Naive thymus-derived CD8-positive, alpha-beta T cell (primary cell): ENCODE results near the gene ANKRD35. TPM values are rescaled to one million over a fixed set of nuclear protein-coding genes. Genes with fewer than 3 reads are reported as not detected.
"Not testable (repeated sequence)": the region's sequence is repeated elsewhere in the genome, so short reads cannot be mapped to it uniquely, and the experiment has no call there.

ENCODE experiments used
- ATAC-seq, 2 donors: fragments of 150-1000 bp; cut with Tn5 transposase in 1 of 2; sonication (Bioruptor Pico), chemical (Tn5 transposase) in 1 of 2; 1 replicate in 1 of 2; 2 replicates in 1 of 2; pipeline ENCODE4 v1.10.0; 2021; ENCODE audit warnings: mild to moderate bottlenecking in 2 of 2, moderate library complexity in 2 of 2
- POLR2A ChIA-PET: fragments of 350-600 bp; sonication (Branson Sonifier 250); formaldehyde crosslinking; loops from one replicate; lab custom pipeline; 2021; ENCODE audit warnings: antibody characterized with exemption; lab: Charles Lee
- DNase-seq, 10 donors: peaks; one replicate each; pipeline versions ENCODE4 v3.0.0 to v3.0.0-alpha.2; 2020 to 2022
- H3K27ac Mint-ChIP-seq, 10 donors: one replicate each; pipeline ENCODE4 v1.8.0; 2020 to 2022; ENCODE audit warnings: mild to moderate bottlenecking in 10 of 10, mixed read lengths in 10 of 10, moderate library complexity in 4 of 10, inconsistent platforms in 1 of 10
- H3K27me3 Mint-ChIP-seq, 5 donors: one replicate each; pipeline ENCODE4 v1.8.0; 2021 to 2022; ENCODE audit warnings: mixed read lengths in 5 of 5
- H3K36me3 Mint-ChIP-seq, 3 donors: one replicate each; pipeline ENCODE4 v1.8.0; 2020 to 2022; ENCODE audit warnings: mixed read lengths in 3 of 3, mild to moderate bottlenecking in 2 of 3, inconsistent platforms in 1 of 3
- H3K4me1 Mint-ChIP-seq, 4 donors: one replicate each; pipeline ENCODE4 v1.8.0; 2021 to 2022; ENCODE audit warnings: mixed read lengths in 4 of 4
- H3K4me3 Mint-ChIP-seq, 10 donors: one replicate each; pipeline ENCODE4 v1.8.0; 2020 to 2022; ENCODE audit warnings: mild to moderate bottlenecking in 10 of 10, mixed read lengths in 10 of 10, moderate library complexity in 6 of 10, inconsistent platforms in 1 of 10
- H3K9me3 Mint-ChIP-seq, 9 donors: one replicate each; pipeline ENCODE4 v1.8.0; 2020 to 2022; ENCODE audit warnings: mixed read lengths in 9 of 9, mild to moderate bottlenecking in 3 of 9, inconsistent platforms in 1 of 9, moderate library complexity in 1 of 9
- microRNA-seq: library from miRNA; unstranded; fragments of <30 nt; microRNA quantifications from one replicate; pipeline ENCODE4 v1.2.0, GENCODE V29; 2022; ENCODE audit warnings: borderline microRNAs expressed
- polyA plus RNA-seq, 3 donors: library from polyadenylated mRNA; unstranded; fragments of 300-500 nt; fragmentation: Illumina TruSeq; gene quantifications; one replicate each; pipeline ENCODE4 v1.2.3, GENCODE V29; 2021
- total RNA-seq, 8 experiments: library from RNA in 2 of 8; stranded (reverse) in 2 of 8; gene quantifications; one replicate each; pipeline ENCODE4 v1.2.3 and lab custom pipeline; 2021 to 2026

The ANKRD35 gene
- total and polyA plus RNA-seq, 5 experiments from 2014 or later: 0.27 to 0.57 (median 0.42) TPM; not detected in 2

GRCh38 chr1:145824499-145824842, 61.2 kb downstream of the ANKRD35 start:
- Mint-ChIP-seq H3K27me3 (no peaks in the 10 kb centered on the region), H3K36me3 (peaks cover 5 to 41% (median 19%) of the 10 kb centered on the region in 3 donors), H3K9me3 (no peaks in the 10 kb centered on the region), H3K4me1 (peaks cover 13 to 38% (median 22%) of the 10 kb centered on the region in 4 donors), H3K27ac (peak overlapping the region; percentile 91 to 98 (median 97)), H3K4me3 (peak overlapping the region; percentile 96 to 99 (median 97))
- POLR2A ChIA-PET: interaction anchor here (0.7 to 3.3 kb wide), 10 partner anchors 20 to 213 kb away, joined by 3 to 22 read pairs (median 6); partner anchors contain the start of genes ANKRD34A, NUDT17, PEX11B and PIAS3
- ATAC-seq (no peak), DNase-seq (no peak)

GRCh38 chr1:145823565-145824498, 61.8 kb downstream of the ANKRD35 start, which contains the start of the genes POLR3C and RNF115:
POLR3C (plus strand) TSS chr1:145824200; CDS start chr1:145825777, 1,577 bp downstream.
RNF115 (minus strand) TSS chr1:145824095; CDS start chr1:145823873, 222 bp downstream.
- Mint-ChIP-seq H3K4me3 (peak within 1 kb of the TSS; percentile 96 to 99 (median 97)), H3K27ac (peak within 1 kb of the TSS; percentile 91 to 98 (median 97)), H3K4me1 (peaks cover 15 to 40% (median 22%) of the 10 kb centered on the region in 4 donors), H3K36me3 (peaks cover 0 to 38% (median 15%) of the 10 kb centered on the region in 3 donors), H3K27me3 (no peaks in the 10 kb centered on the region), H3K9me3 (no peaks in the 10 kb centered on the region)
- POLR2A ChIA-PET: interaction anchor here (0.7 to 3.3 kb wide), 10 partner anchors 19 to 214 kb away, joined by 3 to 22 read pairs (median 6); partner anchors contain the start of genes ANKRD34A, NUDT17, PEX11B and PIAS3
- ATAC-seq (peak; percentile 95 to 96), DNase-seq (peak; percentile 79 to 94 (median 84))

- POLR2A ChIA-PET: interaction anchor here (1.8 kb wide), 1 partner anchor 37 kb away, joined by 22 read pairs; the partner anchor contains the start of gene PIAS3
These were observed 62.8 kb downstream of the ANKRD35 start for GRCh38 chr1:145822779-145823331.

GRCh38 chr1:145818095-145818494, 67.6 kb downstream of the ANKRD35 start:
- H3K27me3 Mint-ChIP-seq, H3K9me3 Mint-ChIP-seq, POLR2A ChIA-PET, ATAC-seq, DNase-seq, H3K27ac Mint-ChIP-seq, H3K4me3 Mint-ChIP-seq, H3K36me3 Mint-ChIP-seq: not testable (repeated sequence)
- peaks cover 0 to 12% (median 2%) of the 10 kb centered on the region in 4 donors for H3K4me1 Mint-ChIP-seq

More at GRCh38 chr1:145822779-145823331, 62.8 kb downstream of the ANKRD35 start:
- H3K9me3 Mint-ChIP-seq, H3K27me3 Mint-ChIP-seq, DNase-seq: not testable (repeated sequence)
- peak overlapping the region in 3 of 10 donors; percentile 41 to 97 (median 70) for H3K4me3 Mint-ChIP-seq
- peaks cover 11 to 32% (median 20%) of the 10 kb centered on the region in 4 donors for H3K4me1 Mint-ChIP-seq
- peaks cover 0 to 28% (median 10%) of the 10 kb centered on the region in 3 donors for H3K36me3 Mint-ChIP-seq
- ATAC-seq: peak in 1 of 2 donors; percentile 2
- H3K27ac Mint-ChIP-seq: peak overlapping the region in 4 of 10 donors; percentile 8 to 98 (median 81)

Small RNA genes lying within 50 kb of the gene (microRNA-seq; reads per million reads assigned to microRNA genes)
- gene MIR6736: not detected

Other genes starting within 250 kb of the ANKRD35 start
- gene PDZK1, start 178.5 kb downstream of the ANKRD35 start, total RNA-seq: not detected
- under 1 TPM in 2 of 3 donors, not detected in 1; 0.24 to 0.43 TPM for gene PDZK1, start 178.5 kb downstream of the ANKRD35 start, polyA plus RNA-seq
- gene CD160, start 166.4 kb downstream of the ANKRD35 start, total RNA-seq: not detected
- gene CD160, start 166.4 kb downstream of the ANKRD35 start, polyA plus RNA-seq: 100 to 1,000 TPM in 1 of 3 donors, 1 to 10 TPM in 2; 1.7 to 117 (median 2.4) TPM
- 10 to 100 TPM; 16.3 to 18.9 TPM for gene RNF115, start 61.8 kb downstream of the ANKRD35 start, total RNA-seq
- 1 to 10 TPM; 5.8 to 6.6 (median 6.1) TPM for gene RNF115, start 61.8 kb downstream of the ANKRD35 start, polyA plus RNA-seq
- 10 to 100 TPM; 42.8 to 44.6 TPM for gene POLR3C, start 61.7 kb downstream of the ANKRD35 start, total RNA-seq
- gene POLR3C, start 61.7 kb downstream of the ANKRD35 start, polyA plus RNA-seq: 10 to 100 TPM; 40.2 to 54.5 (median 40.7) TPM
- gene NUDT17, start 40.2 kb downstream of the ANKRD35 start, total RNA-seq: 1 to 10 TPM; 5.8 to 6.1 TPM
- 1 to 10 TPM; 2.0 to 3.9 (median 3.4) TPM for gene NUDT17, start 40.2 kb downstream of the ANKRD35 start, polyA plus RNA-seq
- gene PIAS3, start 26.8 kb downstream of the ANKRD35 start, total RNA-seq: 10 to 100 TPM; 31.1 to 33.8 TPM
- 10 to 100 TPM; 10.7 to 14.7 (median 12.4) TPM for gene PIAS3, start 26.8 kb downstream of the ANKRD35 start, polyA plus RNA-seq
- gene ITGA10, start 24.2 kb upstream of the ANKRD35 start, total RNA-seq: 1 to 10 TPM; 5.0 to 5.1 TPM
- not detected for gene ITGA10, start 24.2 kb upstream of the ANKRD35 start, polyA plus RNA-seq
- gene PEX11B, start 32.9 kb upstream of the ANKRD35 start, total RNA-seq: 10 to 100 TPM; 37.5 to 39.7 TPM
- gene PEX11B, start 32.9 kb upstream of the ANKRD35 start, polyA plus RNA-seq: 10 to 100 TPM; 35.3 to 50.3 (median 44.0) TPM
- gene RBM8A, start 41.6 kb upstream of the ANKRD35 start, total RNA-seq: 100 to 1,000 TPM; 135 to 138 TPM
- 100 to 1,000 TPM; 127 to 191 (median 148) TPM for gene RBM8A, start 41.6 kb upstream of the ANKRD35 start, polyA plus RNA-seq
- gene LIX1L, start 72.2 kb upstream of the ANKRD35 start, total RNA-seq: 10 to 100 TPM; 54.6 to 59.4 TPM
- 10 to 100 TPM; 26.3 to 31.7 (median 29.3) TPM for gene LIX1L, start 72.2 kb upstream of the ANKRD35 start, polyA plus RNA-seq
- 1 to 10 TPM in 1 of 2 experiments, under 1 TPM in 1; 0.96 to 1.6 TPM for gene ANKRD34A, start 78.7 kb upstream of the ANKRD35 start, total RNA-seq
- gene ANKRD34A, start 78.7 kb upstream of the ANKRD35 start, polyA plus RNA-seq: under 1 TPM; 0.12 to 0.38 (median 0.25) TPM
- gene POLR3GL, start 78.8 kb upstream of the ANKRD35 start, total RNA-seq: 10 to 100 TPM; 32.5 to 34.4 TPM
- 100 to 1,000 TPM in 1 of 3 donors, 10 to 100 TPM in 2; 98.4 to 101 (median 98.6) TPM for gene POLR3GL, start 78.8 kb upstream of the ANKRD35 start, polyA plus RNA-seq
- gene TXNIP, start 110.7 kb upstream of the ANKRD35 start, total RNA-seq: 100 to 1,000 TPM; 836 to 848 TPM
- gene TXNIP, start 110.7 kb upstream of the ANKRD35 start, polyA plus RNA-seq: 1,000 to 10,000 TPM; 4,009 to 5,114 (median 5,016) TPM
- gene HJV, start 135.9 kb upstream of the ANKRD35 start, total RNA-seq: not detected
- not detected for gene HJV, start 135.9 kb upstream of the ANKRD35 start, polyA plus RNA-seq